SU-DHL-6 (cell line): ENCODE data around the gene UCHL5.
"Not testable (repeated sequence)": the region's sequence is repeated elsewhere in the genome, so short reads cannot be mapped to it uniquely, and the experiment has no call there.

ENCODE experiments used
- H2AFZ ChIP-seq: fragments of 200-600 bp; sonication (generic); 2 replicates; pipeline ENCODE4 v1.6.1; 2014; ENCODE audit warnings: low read depth, mild to moderate bottlenecking, moderate library complexity, mixed read lengths, antibody characterized with exemption, low read length; ENCODE audit not compliant: severe bottlenecking
- H3F3A ChIP-seq: fragments of 200-600 bp; shearing (Covaris generic); 2 replicates; pipeline ENCODE4 v1.6.0; 2016; ENCODE audit warnings: antibody characterized with exemption, mild to moderate bottlenecking; ENCODE audit not compliant: insufficient read depth
- H3K27ac ChIP-seq: fragments of 200-600 bp; sonication (generic); 2 replicates; pipeline ENCODE4 v1.5.1; 2016; ENCODE audit warnings: low read depth, mild to moderate bottlenecking, low read length, moderate library complexity, mixed read lengths
- H3K27me3 ChIP-seq: fragments of 200-600 bp; sonication (generic), shearing (Covaris generic); 2 replicates; pipeline ENCODE4 v1.6.0; 2014; ENCODE audit warnings: mild to moderate bottlenecking, low read length
- H3K36me3 ChIP-seq: fragments of 200-600 bp; sonication (generic); 2 replicates; pipeline ENCODE4 v1.6.1; 2014; ENCODE audit warnings: mild to moderate bottlenecking, low read length, mixed read lengths
- H3K4me2 ChIP-seq: fragments of 300-600, 200-600 bp; shearing (Covaris generic), sonication (generic); 2 replicates; pipeline ENCODE4 v1.6.0; 2014; ENCODE audit warnings: low read length, low read depth, mild to moderate bottlenecking; ENCODE audit not compliant: poor library complexity, severe bottlenecking
- H3K4me3 ChIP-seq: fragments of 200-600 bp; sonication (generic); 2 replicates; pipeline ENCODE4 v1.5.1; 2014; ENCODE audit warnings: antibody characterized with exemption, low read length, mild to moderate bottlenecking, mixed read lengths; ENCODE audit not compliant: insufficient read depth, poor library complexity, severe bottlenecking
- H3K79me2 ChIP-seq: fragments of 200-600 bp; sonication (generic); 2 replicates; pipeline ENCODE4 v1.6.1; 2014; ENCODE audit warnings: mild to moderate bottlenecking, low read length, moderate library complexity; ENCODE audit not compliant: insufficient read depth
- H3K9ac ChIP-seq: fragments of 200-600 bp; sonication (generic); 2 replicates; pipeline ENCODE4 v1.7.0; 2014; ENCODE audit warnings: mild to moderate bottlenecking, low read length
- H3K9me2 ChIP-seq: fragments of 200-600 bp; sonication (generic); replicated peaks from 2 replicates; pipeline ENCODE4 v1.6.1; 2014; ENCODE audit warnings: low read length; ENCODE audit not compliant: insufficient read depth
- H3K9me3 ChIP-seq: fragments of 200-600 bp; sonication (generic); 2 replicates; pipeline ENCODE4 v1.6.1; 2014; ENCODE audit warnings: low read length, mixed read lengths; ENCODE audit not compliant: insufficient read depth
- H4K20me1 ChIP-seq: fragments of 200-600 bp; sonication (generic); 2 replicates; pipeline ENCODE4 v1.6.1; 2014; ENCODE audit warnings: low read depth, mild to moderate bottlenecking, antibody characterized with exemption, low read length, moderate library complexity, mixed read lengths
- EZH2phosphoT487 ChIP-seq: fragments of 200-600 bp; sonication (generic), shearing (Covaris generic); conservative IDR thresholded peaks from 2 replicates; pipeline ENCODE4 v1.6.1; 2018; ENCODE audit warnings: mild to moderate bottlenecking, antibody characterized with exemption, low read length, moderate library complexity, mixed read lengths
- TF ChIP-seq, protein P1 (sequence below): fragments of 200-600 bp; sonication (generic); IDR thresholded peaks from one replicate; pipeline ENCODE4 v1.5.1; 2017; ENCODE audit warnings: antibody characterized with exemption, mild to moderate bottlenecking, low read length, moderate library complexity; ENCODE audit not compliant: insufficient read depth, poor library complexity, severe bottlenecking

UCHL5 gene

DNA sequence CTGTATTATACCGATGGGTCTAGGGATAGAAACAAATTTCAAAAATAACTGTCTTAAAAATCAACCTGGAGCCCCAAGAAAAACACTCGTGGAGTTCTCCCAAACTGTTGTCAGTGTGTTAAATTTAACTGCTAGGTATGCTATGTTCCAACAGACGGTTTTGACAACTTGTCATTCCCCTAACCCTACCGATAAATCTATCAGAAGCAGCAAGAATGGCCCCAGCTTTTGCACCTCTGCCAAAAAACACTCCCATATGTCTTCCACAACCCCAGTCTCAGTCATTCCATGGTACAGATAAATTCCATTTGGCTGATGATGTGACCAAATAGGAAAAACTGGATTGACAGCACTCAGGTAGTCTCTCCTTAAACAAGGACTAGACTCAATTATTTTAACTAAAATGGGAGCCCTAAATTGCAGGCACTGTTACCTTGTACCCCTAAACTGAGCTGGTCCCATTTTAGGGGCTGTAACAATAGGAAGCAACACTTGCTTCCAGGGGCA is 4.9 kb downstream of the UCHL5 start:
- peaks cover 23% of the 10 kb centered on the region; the same call in 1 of the 2 replicates for H3K36me3 ChIP-seq
- H3K9ac ChIP-seq = no peak overlapping the region
- no peak overlapping the region for H2AFZ ChIP-seq
- peaks cover 90% of the 10 kb centered on the region for H3K79me2 ChIP-seq
- H3K4me2 ChIP-seq = no peak overlapping the region
- H4K20me1 ChIP-seq = peaks cover 16% of the 10 kb centered on the region
- H3K4me3 ChIP-seq = no peak overlapping the region
- no peaks in the 10 kb centered on the region for H3K9me3 ChIP-seq
- peaks cover 13% of the 10 kb centered on the region for H3F3A ChIP-seq
- H3K9me2 ChIP-seq = no peaks in the 10 kb centered on the region
- H3K27ac ChIP-seq = no peak overlapping the region
- no peak for TF ChIP-seq EZH2phosphoT487
- TF ChIP-seq, protein P1, sequence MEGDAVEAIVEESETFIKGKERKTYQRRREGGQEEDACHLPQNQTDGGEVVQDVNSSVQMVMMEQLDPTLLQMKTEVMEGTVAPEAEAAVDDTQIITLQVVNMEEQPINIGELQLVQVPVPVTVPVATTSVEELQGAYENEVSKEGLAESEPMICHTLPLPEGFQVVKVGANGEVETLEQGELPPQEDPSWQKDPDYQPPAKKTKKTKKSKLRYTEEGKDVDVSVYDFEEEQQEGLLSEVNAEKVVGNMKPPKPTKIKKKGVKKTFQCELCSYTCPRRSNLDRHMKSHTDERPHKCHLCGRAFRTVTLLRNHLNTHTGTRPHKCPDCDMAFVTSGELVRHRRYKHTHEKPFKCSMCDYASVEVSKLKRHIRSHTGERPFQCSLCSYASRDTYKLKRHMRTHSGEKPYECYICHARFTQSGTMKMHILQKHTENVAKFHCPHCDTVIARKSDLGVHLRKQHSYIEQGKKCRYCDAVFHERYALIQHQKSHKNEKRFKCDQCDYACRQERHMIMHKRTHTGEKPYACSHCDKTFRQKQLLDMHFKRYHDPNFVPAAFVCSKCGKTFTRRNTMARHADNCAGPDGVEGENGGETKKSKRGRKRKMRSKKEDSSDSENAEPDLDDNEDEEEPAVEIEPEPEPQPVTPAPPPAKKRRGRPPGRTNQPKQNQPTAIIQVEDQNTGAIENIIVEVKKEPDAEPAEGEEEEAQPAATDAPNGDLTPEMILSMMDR = no peak
- no peaks in the 10 kb centered on the region for H3K27me3 ChIP-seq

DNA sequence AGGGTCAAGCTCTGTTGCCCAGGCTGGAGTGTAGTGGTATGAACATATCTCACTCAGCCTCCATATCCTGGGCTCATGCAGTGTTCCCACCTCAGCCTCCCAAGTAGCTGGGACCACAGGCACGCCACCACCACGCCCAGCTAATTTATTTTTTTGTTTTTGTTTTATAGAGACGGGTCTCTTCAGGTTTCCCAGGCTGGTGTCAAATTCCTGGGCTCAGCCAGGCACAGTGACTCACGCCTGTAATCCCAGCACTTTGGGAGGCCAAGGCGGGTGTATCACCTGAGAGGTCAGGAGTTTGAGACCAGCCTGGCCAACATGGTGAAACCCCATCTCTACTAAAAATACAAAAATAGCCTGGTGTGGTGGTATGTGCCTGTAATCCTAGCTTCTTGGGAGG is 10.2 kb downstream of the UCHL5 start:
- not testable (repeated sequence) for H3F3A ChIP-seq, H3K9me2 ChIP-seq, H3K27me3 ChIP-seq, H3K4me2 ChIP-seq, H2AFZ ChIP-seq, H3K27ac ChIP-seq, H3K9me3 ChIP-seq, H3K9ac ChIP-seq, H3K4me3 ChIP-seq
- Histone ChIP-seq H3K36me3 (peaks cover 52% of the 10 kb centered on the region), H3K79me2 (peaks cover 43% of the 10 kb centered on the region), H4K20me1 (peaks cover 16% of the 10 kb centered on the region)

DNA sequence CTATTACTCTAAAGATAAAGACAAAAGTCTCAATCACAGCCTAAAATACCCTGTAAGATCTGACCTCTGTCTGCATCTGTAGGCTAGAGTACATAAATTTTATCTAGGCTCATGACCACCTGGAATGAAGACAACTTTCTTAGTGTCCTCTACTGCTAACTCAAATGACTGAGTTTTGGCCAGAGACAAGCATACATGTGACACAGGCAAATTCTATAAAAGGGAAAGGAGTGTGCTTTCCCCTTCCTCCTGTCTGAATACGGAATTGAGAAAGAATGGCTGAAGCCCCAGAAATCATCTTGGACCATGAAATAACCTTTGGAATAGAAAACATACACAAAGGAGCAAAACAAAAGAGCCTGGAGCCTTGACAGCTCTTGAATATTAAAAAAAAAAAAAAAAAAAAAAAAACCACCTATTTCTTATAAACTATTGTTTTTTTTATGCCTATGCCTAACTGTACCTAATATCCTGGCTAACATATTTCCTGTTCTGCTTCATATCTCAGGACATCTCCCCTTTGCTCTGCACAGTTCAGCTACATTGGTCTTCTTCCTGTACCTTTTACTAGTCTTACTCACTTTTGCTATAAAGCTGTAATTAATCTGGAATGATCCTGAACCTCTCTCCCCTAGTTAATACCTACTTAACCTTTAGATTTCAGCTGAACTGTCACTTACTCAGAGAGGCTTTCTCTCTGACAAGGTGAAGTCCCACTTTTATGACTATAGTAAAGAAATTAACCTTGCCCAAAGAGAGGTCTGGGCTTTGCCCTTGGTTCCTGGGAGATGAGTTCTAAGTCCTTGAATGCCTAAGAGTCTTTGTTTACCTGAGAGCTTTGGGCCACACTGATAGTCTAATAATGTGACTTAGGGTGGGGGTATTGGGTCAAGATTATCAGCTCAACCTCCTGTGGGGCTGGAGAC is 16.1 kb downstream of the UCHL5 start:
- H3K4me2 ChIP-seq = no peak overlapping the region
- H3F3A ChIP-seq = peaks cover 9% of the 10 kb centered on the region; the same call in 1 of the 2 replicates
- no peak overlapping the region for H2AFZ ChIP-seq
- H3K27ac ChIP-seq = no peak overlapping the region
- H3K9me2 ChIP-seq = no peaks in the 10 kb centered on the region
- H3K4me3 ChIP-seq = no peak overlapping the region
- H3K27me3 ChIP-seq = no peaks in the 10 kb centered on the region
- H3K9me3 ChIP-seq = no peaks in the 10 kb centered on the region
- TF ChIP-seq, protein P1 = no peak
- no peak for TF ChIP-seq EZH2phosphoT487
- no peak overlapping the region for H3K9ac ChIP-seq
- peaks cover 40% of the 10 kb centered on the region for H3K36me3 ChIP-seq
- no peaks in the 10 kb centered on the region; the same call in 1 of the 2 replicates for H4K20me1 ChIP-seq
- H3K79me2 ChIP-seq = peaks cover 45% of the 10 kb centered on the region

DNA sequence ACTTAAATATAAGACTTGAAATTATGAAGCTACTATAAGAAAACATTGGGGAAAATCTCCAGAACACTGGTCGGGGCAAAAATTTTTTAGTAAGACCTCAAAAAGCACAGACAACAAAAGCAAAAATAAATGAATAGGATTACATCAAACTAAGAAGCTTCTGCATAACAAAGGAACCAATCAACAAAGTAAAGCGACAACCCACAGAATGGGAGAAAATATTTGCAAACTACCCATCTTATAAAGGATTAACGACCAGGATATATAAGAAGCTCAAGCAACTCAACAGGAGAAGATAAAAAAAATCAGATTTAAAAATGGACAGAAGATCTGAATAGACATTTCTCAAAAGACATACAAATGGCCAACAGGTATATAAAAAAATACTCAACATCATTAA is 19.1 kb downstream of the UCHL5 start:
- H3K36me3 ChIP-seq = peaks cover 26% of the 10 kb centered on the region

More for the DNA sequence above, 19.1 kb downstream of the UCHL5 start:
- Histone ChIP-seq H3K27me3 (no peaks in the 10 kb centered on the region), H4K20me1 (peaks cover 9% of the 10 kb centered on the region), H3K79me2 (peaks cover 70% of the 10 kb centered on the region), H3F3A (peaks cover 4% of the 10 kb centered on the region; the same call in 1 of the 2 replicates), H2AFZ (no peak overlapping the region), H3K9ac (no peak overlapping the region), H3K9me3 (no peaks in the 10 kb centered on the region), H3K4me3 (no peak overlapping the region), H3K9me2 (no peaks in the 10 kb centered on the region), H3K27ac (no peak overlapping the region), H3K4me2 (no peak overlapping the region)
- TF ChIP-seq, protein P1 = no peak
- TF ChIP-seq EZH2phosphoT487 = no peak
